Measurements from ENCODE around the gene TMCC2. TPM values are rescaled to one million over a fixed set of nuclear protein-coding genes. Genes with fewer than 3 reads are reported as not detected.
"Not testable (repeated sequence)": the region's sequence is repeated elsewhere in the genome, so short reads cannot be mapped to it uniquely, and the experiment has no call there.

The TMCC2 gene
- total RNA-seq, 1 donor from 2014 or later: 4.0 TPM

GRCh38 chr1:205211169-205211838 is 16.4 kb upstream of the TMCC2 start, which contains the start of gene DSTYK:
DSTYK (minus strand) TSS chr1:205211702; CDS start chr1:205211535, 167 bp downstream.
- intact Hi-C loops (cut with DNase I): loop anchor here (5.0 kb wide), 1 partner anchor 89 kb away; the partner anchor contains the start of gene RBBP5

GRCh38 chr1:205211839-205212536 is 15.8 kb upstream of the TMCC2 start:
- intact Hi-C loops (cut with DNase I): loop anchor here (5.0 kb wide), 1 partner anchor 90 kb away; the partner anchor contains the start of gene RBBP5
- no peak for DNase-seq (ENCODE audit: low spot score)

More at GRCh38 chr1:205211169-205211838, 16.4 kb upstream of the TMCC2 start, which contains the start of gene DSTYK:
- DNase-seq (ENCODE audit: low spot score): peak; percentile 97

- no peak for DNase-seq (ENCODE audit: low spot score)
- intact Hi-C loops (cut with DNase I): loop anchor here (5.0 kb wide), 1 partner anchor 92 kb away; the partner anchor contains the start of gene RBBP5
These were observed 13.0 kb upstream of the TMCC2 start for GRCh38 chr1:205214756-205215155.

- intact Hi-C loops (cut with DNase I): no loop called here
- no peak for DNase-seq (ENCODE audit: low spot score)
These were observed 11.2 kb upstream of the TMCC2 start for GRCh38 chr1:205216588-205216987.

- DNase-seq (ENCODE audit: low spot score): no peak
- intact Hi-C loops (cut with DNase I): no loop called here
These were observed 10.3 kb upstream of the TMCC2 start for GRCh38 chr1:205217418-205217817.

- DNase-seq (ENCODE audit: low spot score): no peak
- intact Hi-C loops (cut with DNase I): no loop called here
These were observed 7.3 kb upstream of the TMCC2 start for GRCh38 chr1:205220421-205220820.

- intact Hi-C loops (cut with DNase I): no loop called here
- no peak for DNase-seq (ENCODE audit: low spot score)
These were observed 3.0 kb upstream of the TMCC2 start for GRCh38 chr1:205224736-205225135.

GRCh38 chr1:205225901-205226765 is 1.6 kb upstream of the TMCC2 start:
- DNase-seq (ENCODE audit: low spot score): no peak
- intact Hi-C loops (cut with DNase I): no loop called here

GRCh38 chr1:205226868-205227583 is 720 bp upstream of the TMCC2 start:
- no peak for DNase-seq (ENCODE audit: low spot score)
- intact Hi-C loops (cut with DNase I): loop anchor here (1.0 kb wide), 1 partner anchor 105 kb away; no protein-coding TSS in a partner anchor

GRCh38 chr1:205228093-205228521 is 361 bp downstream of the TMCC2 start:
- intact Hi-C loops (cut with DNase I): loop anchor here (2.0 kb wide), 1 partner anchor 29 kb away; no protein-coding TSS in a partner anchor
- DNase-seq (ENCODE audit: low spot score): no peak

GRCh38 chr1:205229399-205229871 is 1.7 kb downstream of the TMCC2 start:
- DNase-seq (ENCODE audit: low spot score): no peak
- intact Hi-C loops (cut with DNase I): loop anchor here (2.0 kb wide), 1 partner anchor 27 kb away; no protein-coding TSS in a partner anchor

- intact Hi-C loops (cut with DNase I): loop anchor here (2.0 kb wide), 1 partner anchor 27 kb away; no protein-coding TSS in a partner anchor
- DNase-seq (ENCODE audit: low spot score): no peak
These were observed 2.4 kb downstream of the TMCC2 start for GRCh38 chr1:205229916-205230700.

GRCh38 chr1:205230982-205231381 is 3.2 kb downstream of the TMCC2 start:
- intact Hi-C loops (cut with DNase I): no loop called here
- DNase-seq (ENCODE audit: low spot score): no peak

- DNase-seq (ENCODE audit: low spot score): peak; percentile 38
- intact Hi-C loops (cut with DNase I): no loop called here
These were observed 4.5 kb downstream of the TMCC2 start for GRCh38 chr1:205232127-205232820.

- no peak for DNase-seq (ENCODE audit: low spot score)
- intact Hi-C loops (cut with DNase I): no loop called here
These were observed 5.2 kb downstream of the TMCC2 start for GRCh38 chr1:205232945-205233397.

GRCh38 chr1:205233986-205234385 is 6.2 kb downstream of the TMCC2 start:
- intact Hi-C loops (cut with DNase I): not testable (repeated sequence)
- DNase-seq (ENCODE audit: low spot score): peak; percentile 58

- intact Hi-C loops (cut with DNase I): no loop called here
- DNase-seq (ENCODE audit: low spot score): no peak
These were observed 8.2 kb downstream of the TMCC2 start for GRCh38 chr1:205235951-205236350.

Measured in cardiac septum (tissue), 1 donor.